GM19467 (cell line): ENCODE data around the gene MTFP1.

ENCODE experiments used
- ATAC-seq: cut with Tn5 transposase; IDR thresholded peaks from one replicate; pipeline ENCODE4 v1.9.1; 2021; ENCODE audit warnings: mild to moderate bottlenecking, moderate library complexity; ENCODE audit not compliant: unreplicated experiment

The MTFP1 gene, protein sequence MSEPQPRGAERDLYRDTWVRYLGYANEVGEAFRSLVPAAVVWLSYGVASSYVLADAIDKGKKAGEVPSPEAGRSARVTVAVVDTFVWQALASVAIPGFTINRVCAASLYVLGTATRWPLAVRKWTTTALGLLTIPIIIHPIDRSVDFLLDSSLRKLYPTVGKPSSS

DNA sequence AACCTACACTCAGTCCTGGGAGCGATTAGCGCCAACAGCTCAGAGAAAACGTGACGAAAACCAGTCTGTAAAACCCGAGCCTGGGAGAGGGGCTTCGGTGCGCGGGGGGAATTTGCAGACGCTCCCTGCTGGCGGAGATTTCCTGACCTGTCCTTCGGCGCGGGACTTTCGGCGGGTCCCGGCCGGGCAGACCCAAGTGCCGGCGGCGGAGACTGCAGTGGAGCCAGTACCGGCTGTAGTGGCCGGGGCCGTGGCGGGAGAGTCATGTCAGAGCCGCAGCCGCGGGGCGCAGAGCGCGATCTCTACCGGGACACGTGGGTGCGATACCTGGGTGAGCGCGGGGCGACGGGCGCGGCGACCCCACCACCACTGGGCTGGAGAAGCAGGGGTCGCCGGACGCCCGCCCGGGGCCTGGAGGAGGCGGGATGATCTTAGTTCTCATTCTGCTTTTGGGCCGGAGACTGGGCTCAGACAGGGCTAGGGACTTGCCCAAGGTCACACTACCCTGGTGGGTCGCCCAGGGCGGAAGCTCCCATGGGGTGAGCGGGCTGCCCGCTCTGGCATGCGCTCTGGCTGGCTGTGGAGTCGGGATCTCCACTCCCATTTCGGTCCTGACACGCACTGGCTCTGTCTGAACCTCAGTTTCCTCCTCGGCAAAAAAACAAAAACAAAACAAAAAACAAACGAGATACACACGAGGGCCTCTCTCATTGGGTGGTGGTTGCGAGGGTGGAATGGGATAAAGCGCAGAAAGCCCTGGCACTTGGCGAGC lies at the start of gene MTFP1:
MTFP1 (plus strand) TSS at position 153 of the 772 bp plus-strand sequence; CDS start at position 265, 112 bp downstream.
- no peak for ATAC-seq

GRCh38 chr22:30380011-30380410 lies 45.6 kb upstream of the MTFP1 start:
- ATAC-seq: no peak

DNA sequence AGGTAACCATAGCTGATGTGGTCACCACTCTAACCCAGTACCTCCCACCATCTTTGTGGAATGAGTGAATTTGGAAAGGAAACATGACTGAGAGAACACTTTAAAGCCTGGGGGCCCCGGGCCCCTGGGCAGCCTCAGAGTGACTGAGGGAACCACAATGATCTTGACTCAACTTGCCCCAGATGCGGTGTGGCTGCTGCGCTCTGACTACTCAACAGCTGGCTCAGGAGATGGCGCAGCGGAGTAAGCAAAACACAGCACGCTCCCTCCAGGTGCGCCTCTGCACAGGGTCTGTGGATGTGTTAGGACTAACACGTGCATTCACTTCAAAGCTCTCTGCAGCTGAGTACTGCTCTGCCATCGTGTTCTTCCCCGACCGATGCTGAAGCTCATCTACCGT lies 44.3 kb upstream of the MTFP1 start:
- ATAC-seq: no peak

GRCh38 chr22:30382340-30382739 lies 43.2 kb upstream of the MTFP1 start:
- ATAC-seq: no peak

GRCh38 chr22:30383061-30383460 lies 42.5 kb upstream of the MTFP1 start:
- ATAC-seq: no peak

- no peak for ATAC-seq
These were observed 39.6 kb upstream of the MTFP1 start for GRCh38 chr22:30385942-30386341.

DNA sequence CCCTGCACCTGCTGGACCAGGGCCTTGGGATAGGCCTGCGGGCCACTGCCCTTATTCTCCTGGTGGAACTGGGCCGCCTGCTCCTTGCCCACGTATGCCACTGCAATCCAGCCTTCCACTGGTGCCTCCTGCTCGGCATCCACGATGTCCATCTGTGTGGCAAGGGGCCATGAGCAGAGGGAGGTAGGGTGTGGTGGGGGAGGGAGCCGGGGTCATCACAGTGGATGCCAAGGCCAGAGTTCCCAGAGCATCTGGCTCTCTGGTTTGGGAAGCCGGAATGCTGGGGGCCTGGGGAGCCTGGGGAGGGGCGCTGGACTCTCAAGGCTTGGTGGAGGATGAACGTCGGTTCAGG lies 39.0 kb upstream of the MTFP1 start:
- ATAC-seq: no peak

GRCh38 chr22:30386960-30387827 lies 38.4 kb upstream of the MTFP1 start, which contains the start of gene RNF215:
TSS of gene RNF215 (minus strand) at chr22:30387411. CDS start at chr22:30387313, 98 bp downstream.
- peak; percentile 70 for ATAC-seq

GRCh38 chr22:30390974-30391691 lies 34.4 kb upstream of the MTFP1 start:
- no peak for ATAC-seq

DNA sequence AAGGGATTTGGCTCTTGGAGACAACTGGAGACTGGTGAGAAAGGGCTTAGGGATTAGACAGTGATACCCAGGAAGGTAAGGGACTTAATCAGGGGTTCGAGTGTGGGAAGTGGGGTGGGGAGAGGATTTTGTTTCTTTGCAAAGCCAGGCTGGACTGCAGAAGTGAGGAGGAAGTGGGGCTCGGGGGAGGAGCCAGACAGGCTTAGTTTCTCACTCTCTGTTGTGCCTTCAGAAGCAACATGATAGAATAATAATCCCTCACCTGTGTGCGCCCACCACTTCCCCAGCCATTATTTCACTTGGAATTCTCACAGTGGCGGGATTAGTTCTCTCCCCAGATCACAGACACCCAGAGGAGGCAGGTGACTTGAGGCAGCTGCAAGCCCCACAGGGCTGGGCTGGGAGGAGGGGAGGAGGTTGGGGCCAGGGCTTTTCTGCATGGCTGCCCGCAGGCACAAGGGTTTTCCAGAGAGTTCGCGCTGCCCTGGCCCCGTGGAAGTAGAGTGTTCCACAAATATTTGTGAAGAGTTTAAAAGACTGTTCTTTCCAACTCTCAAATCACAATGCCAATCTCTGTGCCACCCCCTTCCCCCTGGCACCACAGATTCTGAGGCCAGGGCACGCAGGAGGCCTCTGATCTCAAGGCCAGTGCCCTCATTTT lies 32.8 kb upstream of the MTFP1 start:
- no peak for ATAC-seq

- no peak for ATAC-seq
These were observed 32.3 kb upstream of the MTFP1 start for GRCh38 chr22:30393322-30393680.

- ATAC-seq: no peak
These were observed 31.7 kb upstream of the MTFP1 start for GRCh38 chr22:30393885-30394284.

DNA sequence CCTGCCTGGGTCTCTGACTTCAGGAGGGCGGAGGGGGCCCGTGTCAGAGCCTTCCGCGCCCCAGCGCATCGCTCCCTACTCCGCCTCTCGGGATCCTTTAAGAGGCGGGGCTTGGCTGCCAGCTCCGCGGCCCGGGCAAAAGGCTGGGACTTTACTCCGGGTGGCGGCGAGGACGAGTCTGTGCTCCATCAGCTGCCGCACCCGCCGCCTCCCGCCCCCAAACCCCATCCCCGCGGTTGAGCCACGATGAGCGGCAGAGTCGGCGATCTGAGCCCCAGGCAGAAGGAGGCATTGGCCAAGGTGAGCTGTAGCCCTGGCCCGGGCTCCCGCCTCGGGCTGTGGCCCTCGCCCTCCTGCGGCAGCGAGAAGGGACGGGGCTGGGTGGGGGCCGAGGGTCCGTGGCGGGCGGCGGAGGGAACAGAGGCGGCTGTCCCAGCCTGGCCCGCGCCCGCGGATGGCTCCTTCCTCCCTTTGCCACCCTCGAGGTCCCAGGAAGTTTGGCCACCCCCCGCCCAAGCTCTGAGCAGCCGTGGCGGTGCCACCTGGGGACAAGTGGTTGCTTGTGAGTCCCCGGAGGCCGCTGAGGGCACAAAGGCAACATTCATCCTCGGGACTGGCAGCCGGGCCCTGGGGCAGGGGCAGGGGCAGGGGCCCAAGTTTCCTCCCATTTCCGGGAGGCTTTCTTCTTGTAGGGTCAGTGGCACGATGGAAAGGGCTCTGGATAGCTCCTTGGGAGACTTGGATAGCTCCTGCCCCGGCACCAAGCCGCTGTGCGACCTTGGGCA lies 28.5 kb upstream of the MTFP1 start, which contains the start of gene SEC14L2:
SEC14L2 (plus strand) TSS at position 148 of the 785 bp plus-strand sequence; CDS start at position 247, 99 bp downstream.
- ATAC-seq: no peak

GRCh38 chr22:30397656-30398635 lies 27.6 kb upstream of the MTFP1 start:
- ATAC-seq: no peak

- no peak for ATAC-seq
These were observed 26.6 kb upstream of the MTFP1 start for GRCh38 chr22:30398685-30399680.

GRCh38 chr22:30399718-30400117 lies 25.9 kb upstream of the MTFP1 start:
- ATAC-seq: no peak

DNA sequence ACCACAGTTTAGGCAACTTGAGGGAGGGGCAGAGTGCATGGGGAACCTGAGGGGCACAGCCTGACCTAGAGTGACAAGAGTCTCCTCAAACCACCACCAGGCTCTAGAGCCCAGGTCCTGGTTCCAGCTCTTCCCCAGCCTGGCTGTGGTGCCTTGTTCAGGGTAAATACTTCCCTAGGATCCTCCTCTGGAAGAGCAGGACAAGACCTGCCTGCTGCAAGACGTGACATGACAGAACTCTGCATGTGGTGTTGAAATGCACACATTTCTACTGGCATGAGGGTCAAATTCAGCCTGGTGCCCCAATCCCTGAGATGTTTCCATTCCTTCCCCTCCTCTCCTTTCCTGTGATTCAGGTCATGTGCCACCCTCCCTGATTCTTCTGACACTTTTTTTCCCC lies 25.4 kb upstream of the MTFP1 start:
- no peak for ATAC-seq
